NCI-H748 (cell line): ENCODE data around the gene CCDC60.

Source experiments
- DNase-seq: peaks from one replicate; lab custom pipeline; 2025; ENCODE audit not compliant: unreplicated experiment; lab: John Stamatoyannopoulos, UW

Gene CCDC60, protein sequence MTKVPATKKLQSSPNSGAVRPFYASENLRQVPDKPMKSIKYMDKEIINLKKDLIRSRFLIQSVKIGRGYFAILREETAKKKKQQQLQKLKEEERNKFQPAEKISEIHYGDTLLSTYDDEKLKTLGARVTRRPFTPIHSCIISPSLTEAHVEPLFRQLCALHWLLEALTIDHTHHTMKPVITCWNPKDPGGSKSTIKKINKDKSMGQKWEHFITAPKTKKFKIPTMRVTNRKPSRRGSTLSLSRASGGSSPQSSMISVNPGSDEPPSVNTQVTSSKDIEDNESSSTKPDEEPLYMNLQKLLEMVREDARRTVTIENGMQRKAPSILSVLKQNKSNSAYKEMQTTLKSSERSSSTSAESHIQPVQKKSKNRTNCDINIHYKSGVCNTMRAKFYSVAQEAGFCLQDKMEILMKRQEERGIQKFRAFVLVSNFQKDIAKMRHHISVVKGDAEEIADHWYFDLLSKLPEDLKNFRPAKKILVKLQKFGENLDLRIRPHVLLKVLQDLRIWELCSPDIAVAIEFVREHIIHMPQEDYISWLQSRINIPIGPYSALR

DNA sequence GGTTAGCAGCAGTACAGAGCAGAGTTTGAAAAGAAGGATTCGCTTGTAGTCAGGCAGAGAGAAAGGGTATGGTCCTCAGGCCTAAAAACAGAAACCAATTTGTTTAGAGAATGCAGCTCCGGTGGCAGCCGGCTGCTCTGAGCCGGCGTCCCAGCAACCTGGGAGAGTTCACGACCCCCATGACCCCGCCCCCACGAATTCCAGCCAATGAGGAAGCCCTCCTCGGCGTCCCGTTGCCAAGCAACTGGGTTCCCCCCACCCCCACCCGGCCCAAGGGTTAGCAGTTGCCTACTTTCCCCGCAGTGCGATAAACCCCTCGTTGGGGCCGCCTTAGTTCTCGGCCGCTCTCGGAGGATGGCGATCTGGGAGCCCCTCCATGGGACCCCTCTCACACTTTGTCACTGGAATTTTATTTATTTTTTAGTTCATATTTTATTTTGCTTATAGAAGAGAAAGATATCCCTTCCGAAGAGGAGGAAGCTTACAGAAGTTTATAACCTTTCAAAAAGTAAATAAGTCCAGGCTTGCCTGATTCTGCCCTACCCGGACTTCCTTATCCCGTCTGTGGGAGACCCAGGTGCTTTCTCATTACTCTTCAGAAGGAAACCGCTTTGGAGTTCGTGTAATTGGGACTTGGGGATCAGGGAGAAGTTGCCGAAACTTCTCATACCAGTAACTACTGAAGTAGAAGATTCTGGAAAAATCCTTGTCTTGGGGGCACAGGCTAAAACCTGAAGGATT, at the start of gene CCDC60:
Gene CCDC60 (plus strand): TSS at position 300 of the 741 bp plus-strand sequence. CDS start 448 bp downstream, outside the sequence.
- DNase-seq: no peak

DNA sequence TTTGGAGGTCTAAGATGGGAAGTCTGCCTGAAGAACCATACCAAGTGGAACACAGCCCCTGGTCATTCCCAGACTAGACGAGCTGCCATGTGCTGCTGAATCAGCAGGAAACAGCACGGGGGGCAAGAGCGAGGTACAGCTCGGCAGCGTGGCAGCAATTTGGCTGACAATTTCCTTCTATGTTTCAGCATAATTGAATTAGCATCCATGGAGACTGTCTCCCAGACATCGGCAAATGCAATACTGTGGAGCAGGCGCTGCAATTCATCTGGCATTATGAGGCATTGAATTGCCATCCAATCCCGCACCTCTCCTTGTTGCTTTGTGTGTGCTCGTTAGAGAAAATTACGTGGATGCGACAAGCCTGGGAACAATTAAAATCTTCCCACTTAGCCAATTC, 46.0 kb upstream of the CCDC60 start:
- DNase-seq: peak; percentile 87

DNA sequence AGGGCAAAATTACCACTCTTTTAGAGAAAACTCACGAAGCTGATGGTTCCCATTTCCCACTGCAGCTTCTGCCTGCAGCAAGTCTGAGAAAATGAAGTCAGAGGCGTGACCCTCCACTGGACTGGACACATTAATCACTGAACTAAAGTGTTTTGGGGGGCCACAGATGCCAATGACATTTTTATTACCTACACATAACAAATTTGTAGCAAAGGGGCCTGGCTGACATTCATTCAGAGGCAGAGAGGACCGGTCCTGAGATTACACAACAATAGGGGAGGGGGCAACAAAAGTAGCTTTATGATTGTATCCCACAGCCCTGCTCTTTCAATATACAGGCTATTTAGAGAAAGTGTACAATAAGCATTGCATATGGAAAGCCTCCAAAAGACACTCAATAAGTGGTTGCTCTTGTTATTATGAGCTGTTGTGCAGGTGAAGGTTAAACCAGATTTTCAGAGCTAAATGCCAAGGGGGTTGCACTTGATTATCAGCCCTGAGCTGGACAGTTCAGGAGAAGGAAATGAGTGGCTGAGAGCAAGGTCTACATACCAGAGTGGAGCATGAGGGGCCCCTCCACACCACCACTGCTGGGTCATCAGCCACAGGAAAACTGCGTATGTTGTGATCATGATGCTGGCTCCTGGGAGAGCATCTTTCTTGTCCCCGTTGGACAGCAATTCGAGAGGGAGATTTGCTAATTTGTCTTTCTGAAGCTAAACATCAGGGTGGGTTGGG, 41.5 kb upstream of the CCDC60 start:
- DNase-seq: no peak

DNA sequence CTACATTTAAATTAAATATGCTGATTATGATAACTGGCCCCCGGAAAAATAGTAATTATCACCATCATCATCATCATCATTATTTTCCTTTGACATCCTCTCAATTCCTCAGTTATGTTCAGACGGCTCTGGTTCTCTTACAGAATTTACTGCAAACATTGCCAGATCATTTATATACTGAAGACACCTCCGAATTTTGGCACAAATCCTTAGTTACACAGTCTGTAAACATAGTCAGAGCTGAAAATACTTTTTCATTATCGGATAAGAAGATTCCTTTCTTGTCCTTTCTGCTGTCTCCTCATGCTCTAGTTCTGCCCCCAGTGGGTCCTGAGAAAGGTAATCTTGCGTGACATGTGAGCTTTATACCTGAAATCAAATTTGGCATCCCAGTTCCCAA, 40.3 kb upstream of the CCDC60 start:
- no peak for DNase-seq

DNA sequence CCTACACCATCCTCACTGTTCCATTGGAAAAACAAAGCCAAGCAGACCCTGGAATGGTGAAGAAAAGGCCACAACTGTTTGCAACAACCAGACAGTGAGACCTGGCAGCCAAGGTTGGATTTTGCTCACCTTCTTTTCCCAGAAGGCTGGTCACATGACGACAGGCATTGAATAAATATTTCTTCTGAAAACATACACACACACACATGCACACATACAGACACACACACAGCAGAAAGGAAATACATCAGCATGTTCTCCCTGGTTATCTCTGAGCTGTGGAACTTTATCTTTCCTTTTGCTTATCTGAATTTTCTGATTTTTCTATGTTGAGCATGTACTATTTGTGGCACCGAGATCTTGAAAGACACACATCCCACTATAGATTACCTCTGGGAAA, 38.0 kb upstream of the CCDC60 start:
- peak; percentile 36 for DNase-seq

DNA sequence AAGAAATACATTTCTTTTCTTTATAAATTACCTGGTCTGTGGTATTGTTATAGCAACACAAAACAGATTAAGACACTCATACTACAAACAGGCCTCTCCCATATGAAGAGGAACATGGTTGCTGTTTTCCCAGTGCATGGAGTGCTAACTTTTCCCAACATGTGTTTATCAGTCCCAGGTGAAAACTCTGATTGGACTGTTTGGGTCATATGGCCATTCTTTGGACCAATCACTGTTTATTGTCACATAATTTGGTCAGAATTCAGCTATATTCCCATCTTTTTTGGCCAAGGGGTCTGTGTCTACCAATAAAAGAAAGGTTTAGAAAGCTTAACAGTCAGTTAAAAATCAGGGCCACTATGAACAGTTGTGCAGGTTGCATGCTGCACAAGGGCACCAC, 35.4 kb upstream of the CCDC60 start:
- DNase-seq: no peak

DNA sequence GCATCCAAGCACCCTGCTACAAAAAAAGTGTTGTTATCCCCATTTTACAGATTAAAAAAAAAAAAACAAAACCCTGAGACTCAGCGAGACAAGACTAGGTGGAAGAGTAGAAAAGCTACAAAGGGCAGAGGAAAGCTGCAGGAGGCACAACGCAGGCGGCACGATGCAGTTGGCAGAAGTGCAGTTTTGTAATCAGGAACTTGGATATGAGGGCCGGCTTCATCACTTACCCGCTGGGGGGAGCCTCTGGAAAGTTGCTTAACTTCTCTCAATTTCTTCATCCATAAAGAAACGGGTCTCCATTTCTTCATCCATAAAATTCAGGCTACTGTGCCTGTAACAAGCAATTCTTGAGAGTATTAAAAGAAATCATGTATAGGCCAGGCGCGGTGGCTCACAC, 33.1 kb upstream of the CCDC60 start:
- DNase-seq: no peak

DNA sequence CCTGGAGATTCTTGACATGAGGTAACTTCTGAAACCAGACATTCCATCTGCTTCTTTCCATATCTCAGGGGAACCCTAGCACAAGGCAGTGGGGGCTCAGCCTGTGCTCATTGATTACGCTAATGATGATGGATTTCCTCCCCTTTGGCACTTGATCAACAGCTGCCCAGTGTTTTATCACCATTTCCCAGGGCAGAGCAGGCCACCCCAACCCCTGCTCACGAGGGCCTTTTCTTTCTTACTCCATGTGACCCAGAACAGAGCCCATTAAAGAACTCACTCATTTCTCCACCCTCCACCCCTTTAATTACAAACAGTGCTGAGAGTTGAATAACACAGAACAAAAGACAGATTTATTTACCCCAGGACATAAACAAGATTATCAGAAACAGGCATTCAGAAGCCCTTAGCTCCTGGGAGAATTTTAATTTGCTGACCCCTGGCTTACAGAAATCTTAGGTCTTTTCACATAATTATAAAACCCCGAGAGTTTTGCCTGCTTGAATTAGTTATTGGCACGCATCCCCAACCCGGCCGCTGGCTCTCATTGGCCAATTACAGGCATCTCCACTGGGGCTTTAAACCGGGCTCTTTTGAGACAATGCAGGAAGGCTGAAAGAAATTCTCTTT, 32.0 kb upstream of the CCDC60 start:
- peak; percentile 89 for DNase-seq

DNA sequence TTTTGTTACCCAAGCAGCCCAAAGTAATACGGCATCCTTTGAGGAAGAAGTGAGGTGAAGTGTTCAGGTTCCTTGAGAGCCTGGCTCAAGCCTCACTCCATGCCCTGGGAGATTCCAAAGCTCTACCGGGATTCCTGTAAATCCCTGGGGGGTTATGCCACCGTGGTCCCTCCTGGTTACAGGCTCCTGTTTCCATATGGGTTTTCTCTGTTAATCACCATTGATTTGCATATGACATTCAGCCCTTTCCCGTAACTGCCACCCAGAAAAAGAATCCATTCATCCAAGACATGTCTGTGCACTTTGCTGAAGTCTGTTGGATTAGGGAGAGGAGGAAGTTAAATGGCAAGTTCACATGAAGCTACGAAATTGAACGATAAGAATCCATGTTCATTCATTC, 27.9 kb upstream of the CCDC60 start:
- DNase-seq: no peak

DNA sequence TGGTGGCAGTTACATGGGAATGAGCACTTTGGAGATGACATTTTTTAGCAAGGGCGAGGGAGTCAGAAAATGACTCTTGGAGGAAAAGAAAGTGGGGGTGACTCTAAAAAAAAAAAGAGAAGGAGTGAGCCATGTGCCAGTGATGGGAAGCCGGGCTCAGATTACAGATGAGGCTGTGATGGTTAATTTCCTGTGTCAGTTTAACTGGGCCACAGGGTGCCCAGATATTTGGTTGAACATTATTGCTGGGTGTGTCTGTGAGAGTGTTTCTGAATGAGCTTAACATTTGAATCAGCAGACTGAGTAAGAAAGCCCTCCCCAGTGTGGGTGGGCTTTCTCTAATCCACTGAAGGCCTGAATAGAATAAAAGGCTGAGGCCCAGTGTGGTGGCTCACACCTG, 26.8 kb upstream of the CCDC60 start:
- DNase-seq: no peak

DNA sequence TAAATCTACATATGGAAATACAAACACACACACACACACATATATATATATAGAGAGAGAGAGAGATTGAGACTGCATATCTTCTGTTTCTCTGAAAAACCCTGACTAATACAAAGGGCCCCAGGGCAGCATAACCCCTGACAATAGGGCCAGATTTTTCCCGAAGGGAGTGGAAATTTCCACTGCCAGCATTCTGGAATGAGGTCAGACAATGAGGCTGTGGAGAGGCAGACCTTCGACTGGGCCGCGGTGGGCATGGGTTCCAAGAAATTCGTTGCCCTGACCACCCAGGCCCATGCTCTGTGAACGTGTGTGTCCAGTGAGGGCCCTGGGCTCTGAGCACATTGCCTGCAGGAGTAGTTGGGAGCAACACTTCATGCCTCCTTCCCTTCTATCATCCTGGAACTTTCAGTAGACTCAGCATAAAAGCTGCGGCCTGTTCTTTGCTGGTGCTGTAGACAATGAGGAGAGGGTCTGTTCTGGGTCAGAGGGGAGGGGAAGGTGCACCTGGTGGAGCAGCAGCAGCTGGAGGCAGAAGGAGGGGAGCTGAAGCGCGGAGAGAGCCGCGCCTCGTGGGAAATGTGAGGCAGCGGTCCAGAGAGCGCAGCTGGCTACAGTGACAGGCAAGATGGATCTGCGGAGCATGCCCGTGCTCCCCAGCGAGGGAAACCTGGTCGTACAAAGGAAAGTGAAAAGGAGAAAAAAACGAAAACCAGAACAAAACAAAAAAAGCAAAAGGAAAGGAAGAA, 25.6 kb upstream of the CCDC60 start:
- peak; percentile 53 for DNase-seq

DNA sequence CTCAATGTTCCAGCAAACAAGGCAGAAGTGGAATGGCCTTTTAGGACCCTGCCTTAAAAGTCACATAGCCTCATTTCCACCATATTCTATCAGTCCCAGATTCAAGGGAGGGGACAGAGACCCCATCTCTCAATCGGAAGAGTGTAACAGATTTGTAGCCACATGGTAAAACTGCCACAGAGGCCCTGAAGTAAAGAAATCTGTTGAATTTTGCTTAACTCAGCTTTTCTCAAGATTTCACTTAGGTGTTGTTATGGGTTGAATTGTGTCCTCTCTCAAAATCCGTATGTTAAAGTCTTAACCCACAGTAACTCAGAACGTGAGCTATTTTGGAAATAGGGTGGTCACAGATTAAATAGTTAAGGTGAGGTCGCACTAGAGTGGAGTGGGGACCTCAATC, 22.7 kb upstream of the CCDC60 start:
- no peak for DNase-seq

DNA sequence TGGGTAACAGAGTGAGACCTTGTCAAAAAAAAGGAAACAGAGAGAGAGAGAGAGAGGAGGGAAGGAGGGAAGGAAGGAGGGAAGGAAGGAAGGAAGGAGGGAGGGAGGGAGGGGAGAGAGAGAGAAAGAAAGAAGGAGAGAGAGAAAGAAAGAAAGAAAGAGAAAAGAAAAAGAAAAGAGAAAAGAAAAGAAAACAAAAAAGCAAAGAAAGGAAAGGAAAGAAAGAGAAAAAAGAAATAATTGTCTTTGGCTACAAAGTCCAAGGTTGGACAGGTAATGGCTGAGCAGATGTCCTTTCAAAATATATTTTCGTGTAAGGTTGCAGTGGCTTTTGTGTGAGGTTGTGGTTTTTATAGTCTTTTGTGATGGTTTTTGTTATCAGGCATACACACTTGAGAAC, 21.6 kb upstream of the CCDC60 start:
- no peak for DNase-seq

DNA sequence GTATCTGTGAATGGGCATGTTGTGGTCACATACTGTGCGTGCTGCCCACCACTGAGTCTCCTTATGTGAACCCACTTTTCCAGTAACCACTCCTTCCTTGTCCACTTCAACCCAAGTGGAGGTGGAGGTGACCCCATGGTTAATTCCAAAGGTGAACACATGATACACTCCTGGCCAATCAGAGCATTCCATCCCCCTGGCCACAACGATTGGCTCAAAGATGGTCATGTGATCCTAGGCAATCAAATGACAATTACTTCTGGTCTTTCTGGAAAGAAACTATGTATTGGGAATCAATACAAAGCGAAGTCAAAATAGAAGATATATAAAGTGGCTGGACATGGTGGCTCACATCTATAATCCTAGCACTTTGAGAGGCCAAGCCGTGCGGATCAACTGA, 20.2 kb upstream of the CCDC60 start:
- DNase-seq: no peak

DNA sequence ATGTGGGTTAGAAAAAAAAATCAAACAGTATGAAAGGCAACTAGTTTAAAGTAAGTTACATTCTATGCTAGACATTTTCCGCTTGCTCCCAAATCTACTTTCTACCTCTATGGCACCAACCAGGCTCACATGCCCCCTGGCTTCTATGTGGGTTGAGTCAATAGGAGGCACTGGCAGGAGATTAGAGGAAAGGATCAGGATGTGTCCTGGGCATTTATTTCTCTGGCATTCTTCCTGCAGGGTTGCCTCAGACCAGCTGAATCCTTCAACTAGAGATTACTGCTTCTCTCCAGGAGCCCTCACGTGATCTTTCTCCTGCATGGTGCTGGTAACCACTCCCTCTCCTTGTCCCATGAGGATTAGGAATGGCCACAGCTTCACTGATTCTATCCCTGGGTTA, 14.9 kb upstream of the CCDC60 start:
- no peak for DNase-seq

DNA sequence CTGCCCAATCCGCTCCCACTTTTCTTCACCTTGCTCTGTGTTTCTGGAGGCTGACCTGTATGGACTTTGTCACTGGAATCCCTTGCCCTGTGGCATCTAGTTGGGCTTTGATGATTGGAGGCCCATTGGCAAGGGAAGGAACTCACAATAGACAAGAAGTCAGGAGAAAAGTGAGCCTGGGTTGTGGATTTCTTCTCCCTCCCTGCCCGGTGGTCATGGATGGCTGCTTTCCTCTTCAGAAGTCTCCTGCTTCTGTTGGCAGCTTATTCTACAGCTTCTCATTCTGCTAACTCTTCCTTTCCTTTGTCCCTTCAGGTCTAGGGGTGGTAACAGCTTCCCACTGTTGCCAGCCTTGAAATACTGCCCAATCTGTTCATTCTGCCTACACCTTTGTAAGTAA, 13.9 kb upstream of the CCDC60 start:
- DNase-seq: no peak

DNA sequence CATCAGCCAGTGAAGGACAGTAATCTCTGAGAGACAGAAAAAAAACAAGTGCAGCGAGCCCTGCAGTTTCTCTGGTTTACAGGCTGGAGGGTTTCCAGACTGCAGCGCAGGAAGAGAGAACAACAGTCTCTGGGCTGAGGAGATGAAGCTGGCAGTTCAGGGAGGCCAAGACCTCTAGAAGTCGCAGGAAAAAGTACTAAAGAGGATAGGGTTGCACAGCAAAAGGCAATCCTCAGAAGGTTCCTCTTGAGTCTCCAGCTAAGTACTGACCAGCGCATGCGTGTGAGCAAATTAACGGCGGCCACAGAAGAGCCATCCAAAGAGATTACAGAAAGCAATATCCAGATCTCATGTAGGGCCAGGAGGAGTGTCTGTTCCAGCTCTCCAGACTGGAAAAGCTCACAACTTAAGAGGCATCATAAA, 12.2 kb upstream of the CCDC60 start:
- no peak for DNase-seq

DNA sequence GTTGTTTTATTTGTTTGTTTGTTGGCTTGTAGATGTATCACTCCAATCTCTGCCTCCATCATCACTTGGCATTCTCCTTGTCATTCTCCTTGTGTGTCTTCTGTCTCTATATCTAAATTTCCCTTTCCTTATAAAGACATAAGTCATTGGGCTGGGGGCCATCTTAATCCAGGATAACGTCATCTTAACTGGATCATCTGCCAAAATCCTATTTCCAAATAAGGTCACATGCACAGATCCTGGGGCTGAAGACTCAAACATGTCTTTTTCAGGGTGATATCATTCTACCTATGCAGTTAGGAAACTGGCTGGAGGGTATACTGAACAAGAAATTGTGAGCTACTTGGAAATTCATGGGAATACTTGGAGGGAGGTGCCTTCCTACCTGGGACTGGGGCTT, 8.7 kb upstream of the CCDC60 start:
- DNase-seq: no peak

DNA sequence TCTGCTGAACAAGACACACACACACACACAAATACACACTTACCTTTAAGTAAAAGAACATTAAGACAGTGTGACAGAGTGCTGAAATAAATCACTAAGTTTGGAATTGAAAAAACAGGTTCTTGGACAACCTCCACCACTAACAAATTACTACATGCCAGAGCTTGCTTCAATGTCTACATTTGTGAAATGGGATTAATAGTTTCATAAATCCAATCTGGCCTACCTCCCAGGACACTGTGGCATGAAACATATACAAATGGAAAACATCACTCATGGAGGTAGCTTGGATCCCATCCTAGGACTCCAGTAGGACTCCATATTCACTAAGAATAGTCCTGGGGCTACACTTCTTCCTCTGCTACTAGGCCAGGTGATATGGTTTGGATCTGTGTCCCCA, 8.2 kb upstream of the CCDC60 start:
- no peak for DNase-seq

DNA sequence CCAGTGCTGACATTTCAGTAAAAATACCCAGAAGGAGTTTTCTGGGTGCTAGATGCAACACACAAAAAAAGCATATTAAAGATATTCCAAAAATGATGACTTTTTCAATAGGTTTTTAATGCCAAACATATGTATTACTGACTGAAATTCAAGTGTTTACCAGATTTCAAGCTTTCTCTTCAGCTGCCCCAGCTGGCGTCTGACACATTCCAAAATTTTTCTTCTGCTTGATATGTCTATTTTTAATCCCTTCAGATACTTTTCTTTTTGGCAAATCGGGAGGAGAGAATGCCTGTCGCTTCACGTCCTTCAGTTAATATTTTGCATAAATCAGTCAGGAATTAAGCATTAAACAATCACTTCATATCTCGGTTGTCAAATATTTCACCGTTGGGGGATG, 7.1 kb upstream of the CCDC60 start:
- no peak for DNase-seq
